ENCODE results near the gene TMEM132C. TPM values are rescaled to one million over a fixed set of nuclear protein-coding genes. Genes with fewer than 3 reads are reported as not detected.

TMEM132C gene
- total RNA-seq, 1 donor from 2014 or later, result 0.42 TPM

DNA sequence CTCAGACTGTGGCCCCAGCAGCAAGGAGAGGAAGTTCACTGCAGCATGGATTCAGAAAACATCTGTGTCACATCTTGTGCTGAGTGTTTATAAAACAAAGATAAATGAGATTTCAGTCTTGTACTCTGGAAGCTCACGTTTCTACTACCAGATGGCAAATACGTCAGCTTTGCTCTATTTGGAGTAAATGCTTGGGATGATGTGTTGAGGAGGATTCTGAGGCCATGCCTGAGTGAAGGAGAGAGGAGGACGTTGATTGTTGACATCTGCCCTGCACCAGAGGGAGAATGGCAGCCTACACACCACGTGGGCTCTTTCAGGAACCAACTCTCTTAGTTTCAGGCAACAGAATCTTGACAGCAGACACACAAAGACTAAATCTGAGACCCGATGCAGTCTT, 188.9 kb downstream of the TMEM132C start:
- no peak for TF ChIP-seq CTCF (IDR thresholded peaks at IDR 0.05; ENCODE audit: insufficient read depth, low read length, poor library complexity, severe bottlenecking)
- Histone ChIP-seq H3K36me3 (ENCODE audit: control insufficient read depth, insufficient read depth, low read length) (no peaks in the 10 kb centered on the region), H3K27me3 (ENCODE audit: control insufficient read depth, insufficient read depth, low read length) (no peaks in the 10 kb centered on the region), H3K4me3 (ENCODE audit: low read depth, low read length) (no peak overlapping the region)
- DNase-seq (ENCODE audit: low read depth), result no peak

DNA sequence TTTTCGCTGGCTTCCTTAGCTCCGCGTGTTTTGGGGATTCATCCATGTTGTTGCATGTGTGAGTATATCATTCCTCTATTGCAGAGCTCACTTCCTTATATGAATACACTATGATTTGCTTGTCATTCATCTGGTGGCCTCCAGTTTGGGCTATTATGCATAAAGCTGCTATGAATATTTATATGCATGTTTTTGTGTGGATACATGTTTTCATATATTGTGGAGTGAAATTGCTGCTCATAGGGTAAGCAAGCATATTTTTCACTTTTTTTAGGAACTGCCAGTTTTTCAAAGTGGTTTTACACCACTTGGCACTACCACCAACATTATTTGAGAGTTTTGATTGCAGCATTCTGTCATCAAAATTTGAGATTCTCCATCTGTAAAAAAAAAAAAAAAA, 190.0 kb downstream of the TMEM132C start:
- no peak for DNase-seq (ENCODE audit: low read depth)
- no peak for TF ChIP-seq CTCF (IDR thresholded peaks at IDR 0.05; ENCODE audit: insufficient read depth, low read length, poor library complexity, severe bottlenecking)
- H3K4me3 ChIP-seq (ENCODE audit: low read depth, low read length), result no peak overlapping the region

DNA sequence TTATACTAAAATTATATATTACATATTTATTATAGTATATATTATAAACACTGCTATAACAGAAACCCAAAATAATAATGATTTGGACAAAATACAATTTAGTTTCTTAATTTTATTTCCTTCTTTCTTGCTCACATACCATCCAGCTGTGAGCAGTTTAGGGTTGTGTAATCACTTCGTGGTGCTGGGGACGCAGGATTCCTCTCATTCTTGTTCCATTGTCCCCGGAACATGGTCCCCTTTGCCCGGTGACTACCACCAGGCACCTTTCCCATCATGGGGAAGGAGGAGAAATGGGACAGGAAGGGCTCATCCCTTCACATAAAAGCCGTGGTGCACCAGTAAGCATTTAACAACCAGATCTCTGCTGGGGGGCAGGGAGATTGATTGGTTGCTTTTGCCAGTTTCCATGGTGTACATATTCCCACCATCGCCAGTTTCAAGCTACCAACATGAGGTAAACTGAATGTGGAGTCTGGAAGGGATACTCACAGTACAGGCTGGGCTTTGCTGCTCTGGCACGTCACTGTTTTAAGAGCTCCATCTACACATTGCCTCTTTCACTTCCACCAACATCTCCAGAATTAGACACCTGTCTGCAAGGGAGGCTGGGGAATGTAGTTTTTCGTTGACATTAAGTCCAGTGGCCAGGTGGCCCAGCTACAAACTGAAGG, 191.5 kb downstream of the TMEM132C start:
- Histone ChIP-seq H3K27me3 (ENCODE audit: control insufficient read depth, insufficient read depth, low read length) (no peaks in the 10 kb centered on the region), H3K4me3 (ENCODE audit: low read depth, low read length) (no peak overlapping the region), H3K36me3 (ENCODE audit: control insufficient read depth, insufficient read depth, low read length) (no peaks in the 10 kb centered on the region)
- DNase-seq (ENCODE audit: low read depth), result no peak
- no peak for TF ChIP-seq CTCF (IDR thresholded peaks at IDR 0.05; ENCODE audit: insufficient read depth, low read length, poor library complexity, severe bottlenecking)

More for the DNA sequence above, 190.0 kb downstream of the TMEM132C start:
- H3K36me3 ChIP-seq (ENCODE audit: control insufficient read depth, insufficient read depth, low read length), result no peaks in the 10 kb centered on the region
- H3K27me3 ChIP-seq (ENCODE audit: control insufficient read depth, insufficient read depth, low read length), result no peaks in the 10 kb centered on the region

DNA sequence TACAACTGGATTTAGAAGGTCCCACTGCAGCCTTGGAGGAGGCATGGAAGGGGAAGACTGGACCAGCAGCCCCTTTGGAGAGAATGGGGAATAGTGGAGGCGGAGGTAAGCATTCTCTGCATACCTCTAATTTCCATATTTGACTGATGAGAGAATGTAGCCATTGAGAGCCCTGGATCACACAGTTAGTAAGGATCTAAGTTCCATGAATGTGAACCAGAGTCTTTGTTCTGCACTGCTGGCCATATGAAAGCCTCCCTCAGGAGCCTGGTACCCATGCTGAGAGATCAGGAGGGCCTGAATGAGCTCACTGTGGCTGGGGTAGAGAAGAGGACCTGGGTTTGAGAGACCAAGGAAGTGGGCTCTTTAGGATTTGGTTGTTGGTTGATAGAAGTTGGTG, 192.1 kb downstream of the TMEM132C start:
- no peaks in the 10 kb centered on the region for H3K36me3 ChIP-seq (ENCODE audit: control insufficient read depth, insufficient read depth, low read length)
- TF ChIP-seq CTCF (IDR thresholded peaks at IDR 0.05; ENCODE audit: insufficient read depth, low read length, poor library complexity, severe bottlenecking), result no peak
- DNase-seq (ENCODE audit: low read depth), result no peak

GRCh38 chr12:128463881-128464280, 196.9 kb downstream of the TMEM132C start:
- no peaks in the 10 kb centered on the region for H3K36me3 ChIP-seq (ENCODE audit: control insufficient read depth, insufficient read depth, low read length)
- no peak for TF ChIP-seq CTCF (IDR thresholded peaks at IDR 0.05; ENCODE audit: insufficient read depth, low read length, poor library complexity, severe bottlenecking)
- no peak overlapping the region for H3K4me3 ChIP-seq (ENCODE audit: low read depth, low read length)
- DNase-seq (ENCODE audit: low read depth), result no peak
- no peaks in the 10 kb centered on the region for H3K27me3 ChIP-seq (ENCODE audit: control insufficient read depth, insufficient read depth, low read length)

More for the DNA sequence above, 192.1 kb downstream of the TMEM132C start:
- no peak overlapping the region for H3K4me3 ChIP-seq (ENCODE audit: low read depth, low read length)
- H3K27me3 ChIP-seq (ENCODE audit: control insufficient read depth, insufficient read depth, low read length), result no peaks in the 10 kb centered on the region

DNA sequence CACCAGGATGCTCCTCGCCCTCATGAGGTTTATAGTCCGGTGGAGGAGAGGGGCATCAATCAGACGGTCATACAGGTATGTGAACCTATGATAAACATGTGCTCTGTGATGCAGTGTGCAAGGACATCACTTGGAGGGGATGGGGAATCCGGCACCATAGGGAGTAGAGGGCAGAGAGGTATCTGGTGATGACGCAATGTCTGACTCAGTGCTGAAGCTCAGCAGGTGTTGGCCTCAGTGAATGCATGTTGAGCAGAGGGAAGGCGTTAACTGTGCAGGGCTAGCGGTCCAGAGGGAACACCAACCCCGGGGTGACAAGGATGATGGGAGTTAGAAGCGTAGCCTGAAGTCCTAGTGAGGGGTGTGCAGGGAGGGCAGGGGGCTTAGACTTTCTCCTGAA, 200.9 kb downstream of the TMEM132C start:
- Histone ChIP-seq H3K36me3 (ENCODE audit: control insufficient read depth, insufficient read depth, low read length) (no peaks in the 10 kb centered on the region), H3K4me3 (ENCODE audit: low read depth, low read length) (no peak overlapping the region), H3K27me3 (ENCODE audit: control insufficient read depth, insufficient read depth, low read length) (no peaks in the 10 kb centered on the region)
- DNase-seq (ENCODE audit: low read depth), result no peak
- no peak for TF ChIP-seq CTCF (IDR thresholded peaks at IDR 0.05; ENCODE audit: insufficient read depth, low read length, poor library complexity, severe bottlenecking)
